GM10266 (cell line): Measurements from ENCODE around the gene DNAJB11.
"Not testable (repeated sequence)": the region's sequence is repeated elsewhere in the genome, so short reads cannot be mapped to it uniquely, and the experiment has no call there.

Experiments used
- DNase-seq: peaks from one replicate; pipeline ENCODE4 v3.0.0; 2012; ENCODE audit errors: extremely low spot score
- CTCF ChIP-seq: IDR thresholded peaks from 2 replicates; pipeline ENCODE4 v1.5.1; 2012; ENCODE audit warnings: mild to moderate bottlenecking, low read depth; ENCODE audit not compliant: control insufficient read depth, insufficient read depth; ENCODE audit errors: missing control alignments

Gene DNAJB11

GRCh38 chr3:186564586-186564985 lies 5.9 kb upstream of the DNAJB11 start:
- DNase-seq: no peak
- no peak for TF ChIP-seq CTCF

GRCh38 chr3:186566772-186567071 lies 3.8 kb upstream of the DNAJB11 start:
- TF ChIP-seq CTCF: no peak
- DNase-seq: peak; percentile 40

GRCh38 chr3:186567072-186567921 lies 3.2 kb upstream of the DNAJB11 start, which contains the start of gene TBCCD1:
Gene TBCCD1 (minus strand): TSS chr3:186567339. CDS start chr3:186564329, 3,010 bp downstream.
- no peak for TF ChIP-seq CTCF
- peak; percentile 96 for DNase-seq

- DNase-seq: not testable (repeated sequence)
Measured at GRCh38 chr3:186569361-186569760, 1.2 kb upstream of the DNAJB11 start.

GRCh38 chr3:186569779-186570095 lies 783 bp upstream of the DNAJB11 start:
- DNase-seq: no peak
- TF ChIP-seq CTCF: no peak

GRCh38 chr3:186570941-186571643 lies 572 bp downstream of the DNAJB11 start:
- TF ChIP-seq CTCF: no peak
- DNase-seq: no peak

GRCh38 chr3:186571644-186572013 lies 1.1 kb downstream of the DNAJB11 start:
- no peak for DNase-seq
- no peak for TF ChIP-seq CTCF
